Right cardiac atrium (tissue), 5 donors: ENCODE measurements around the gene EPS15. TPM values are rescaled to one million over a fixed set of nuclear protein-coding genes. Genes with fewer than 3 reads are reported as not detected.
A peak's percentile ranks its signal among the peaks of the same experiment; 100 is the strongest.
"Not testable (repeated sequence)": the region's sequence is repeated elsewhere in the genome, so short reads cannot be mapped to it uniquely, and the experiment has no call there.

Experiments used
- ATAC-seq, 2 donors: fragments of 200-7000 bp; cut with Tn5 transposase; one replicate each; pipeline versions ENCODE4 v1.8.0 to v1.9.1; 2020; ENCODE audit warnings: moderate library complexity in 2 of 2, mild to moderate bottlenecking in 1 of 2
- DNase-seq, 3 donors: peaks; one replicate each; pipeline ENCODE4 v3.0.0-alpha.2; 2020
- H3K27ac ChIP-seq: one replicate; pipeline ENCODE4 v1.5.1; 2013; ENCODE audit warnings: mild to moderate bottlenecking, low read length, control low read depth, moderate library complexity
- H3K27me3 ChIP-seq: one replicate; pipeline ENCODE4 v1.6.1; 2013; ENCODE audit not compliant: control insufficient read depth, insufficient read depth
- H3K4me1 ChIP-seq: one replicate; pipeline ENCODE4 v1.6.1; 2013; ENCODE audit warnings: low read length; ENCODE audit not compliant: control insufficient read depth, insufficient read depth
- H3K4me3 ChIP-seq: one replicate; pipeline ENCODE4 v1.5.1; 2013; ENCODE audit warnings: low read length, control low read depth
- H3K9me3 ChIP-seq: one replicate; pipeline ENCODE4 v1.6.1; 2013; ENCODE audit warnings: low read length; ENCODE audit not compliant: control insufficient read depth
- WGBS: extraction: QIAGEN DNeasy Blood & Tissue Kit; methylation state at CpG from one replicate; pipeline ENCODE4 v1.1.7; 2013; 5-methylcytosine and 5-hydroxymethylcytosine counted together
- intact Hi-C, 4 donors: fragments of 100-400 bp; cut with DNase I; formaldehyde crosslinking; loops; one replicate each; pipeline versions ENCODE4 v1.11.0 to v1.14.0; 2022 to 2023
- polyA plus RNA-seq: library from polyadenylated mRNA; stranded (reverse); fragments of 200-250 nt; gene quantifications from one replicate; pipeline ENCODE4 v1.2.3, GENCODE V29; 2013
- total RNA-seq, 4 donors: library from RNA; stranded (reverse); fragmentation: NEBNext Ultra II Directional; extraction: Animal tissue kit (Norgen Biotek cat#: 25700); gene quantifications; one replicate each; pipeline ENCODE4 v1.2.1, GENCODE V29; 2021
- donor health status: healthy with polysubstance abuse.
- donor health status: DM: no; HTN: yes; CAD: no.
- donor health status: DM: no; HTN: no; CAD: no.
- donor health status: DM: no; HTN: yes; CAD: no; lungs with severe emphysema.
- donor health status: DM: yes; HTN: yes; CAD: no.

The EPS15 gene
- total and polyA plus RNA-seq, 5 donors, result 26.0 to 87.5 (median 74.4) TPM

DNA sequence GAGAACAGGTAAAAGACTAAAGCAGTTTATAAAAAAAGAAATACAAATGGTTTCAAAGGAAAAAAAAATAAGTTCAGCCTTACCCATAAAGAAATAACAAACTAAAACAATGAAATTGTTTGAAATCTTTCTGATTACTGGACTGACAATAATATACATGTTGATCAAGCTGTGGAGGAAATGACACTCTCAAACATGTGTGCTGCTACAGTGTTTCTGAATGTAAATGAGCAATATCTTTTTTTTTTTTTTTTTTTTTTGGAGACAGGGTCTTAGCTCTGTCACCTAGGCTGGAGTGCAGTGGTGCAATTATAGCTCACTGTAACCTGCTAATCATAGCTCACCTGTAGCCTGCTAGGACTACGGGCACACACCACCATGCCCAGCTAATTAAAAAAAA, 6.5 kb downstream of the EPS15 start:
- H3K27me3 ChIP-seq, result no peaks in the 10 kb centered on the region
- no peak overlapping the region for H3K27ac ChIP-seq
- ATAC-seq (no peak), DNase-seq (no peak)
- intact Hi-C loops, result no loop called here
- H3K4me3 ChIP-seq, result no peak overlapping the region
- H3K4me1 ChIP-seq, result no peaks in the 10 kb centered on the region
- no peaks in the 10 kb centered on the region for H3K9me3 ChIP-seq
- 92% methylated on average over 1 of the region's 1 CpG for WGBS

DNA sequence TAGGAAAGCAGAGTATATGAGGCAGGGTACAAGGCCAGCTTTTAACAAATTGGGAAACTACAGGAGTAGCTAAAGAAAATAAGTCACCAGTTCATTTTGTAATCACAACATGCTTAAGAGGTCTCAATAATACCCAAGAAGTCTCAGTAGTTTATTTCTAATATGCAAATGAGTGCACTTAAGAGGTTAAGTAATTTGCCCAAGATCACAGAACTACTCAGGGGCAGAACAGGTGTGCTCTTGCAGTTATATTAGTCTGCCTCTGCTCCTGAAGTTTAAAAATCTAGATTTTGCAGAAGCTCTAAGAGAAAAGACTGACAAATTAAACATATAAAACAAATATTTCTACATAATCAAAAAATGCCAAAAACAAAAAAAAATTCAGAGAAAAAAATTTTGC, 6.9 kb downstream of the EPS15 start:
- no peak for DNase-seq
- H3K27me3 ChIP-seq, result no peaks in the 10 kb centered on the region
- intact Hi-C loops, result no loop called here
- H3K4me3 ChIP-seq, result no peak overlapping the region
- no peaks in the 10 kb centered on the region for H3K4me1 ChIP-seq
- H3K27ac ChIP-seq, result no peak overlapping the region
- no peak for ATAC-seq
- no peaks in the 10 kb centered on the region for H3K9me3 ChIP-seq

DNA sequence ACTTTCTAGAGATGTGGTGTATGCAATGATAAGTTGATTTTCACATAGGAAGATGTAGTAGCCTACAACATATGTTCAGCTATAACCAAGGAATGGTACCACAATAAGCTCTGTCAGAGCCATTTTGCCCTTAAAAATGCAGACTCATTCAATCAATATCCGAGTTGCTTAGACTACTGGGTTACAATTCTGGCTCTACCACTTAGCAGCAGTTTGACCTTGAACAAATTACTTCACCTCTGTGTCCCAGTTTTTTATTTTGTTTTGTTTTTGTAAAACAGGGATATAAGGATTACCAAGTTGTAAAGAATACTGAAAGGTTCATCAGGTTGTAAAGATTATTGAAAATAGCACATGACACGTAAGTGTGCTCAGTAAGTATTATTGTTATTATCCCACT, 9.3 kb downstream of the EPS15 start:
- peaks cover 2% of the 10 kb centered on the region for H3K4me1 ChIP-seq

DNA sequence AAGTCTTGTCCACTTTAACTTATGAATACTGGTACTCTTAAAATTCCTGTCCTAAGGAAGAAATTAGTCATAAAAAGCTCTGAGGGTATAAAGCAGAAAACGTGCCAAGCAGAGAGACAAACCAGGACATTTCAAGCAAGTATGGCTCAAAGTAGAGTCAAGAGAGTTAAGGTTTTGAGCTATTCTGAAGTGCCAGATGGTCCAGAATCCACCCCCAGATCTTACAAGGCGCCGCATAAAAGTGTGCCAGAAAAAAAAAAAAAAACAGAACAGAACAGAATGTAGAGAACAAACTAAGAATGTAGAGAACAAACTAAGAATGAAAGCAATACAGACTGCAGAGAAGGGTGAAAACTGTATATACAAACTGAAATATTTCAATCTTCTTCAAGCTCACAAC, 12.5 kb downstream of the EPS15 start:
- Histone ChIP-seq H3K27me3 (no peaks in the 10 kb centered on the region), H3K9me3 (no peaks in the 10 kb centered on the region), H3K4me3 (peak overlapping the region; percentile 15), H3K4me1 (peaks cover 2% of the 10 kb centered on the region), H3K27ac (no peak overlapping the region)
- 15% methylated on average over 3 of the region's 3 CpGs for WGBS
- peak in 1 of 3 donors; percentile 32 for DNase-seq
- ATAC-seq, result peak; percentile 83 to 89
- intact Hi-C loops, result no loop called here

More for the DNA sequence above, 9.3 kb downstream of the EPS15 start:
- intact Hi-C loops, result no loop called here
- 74% methylated on average over 2 of the region's 2 CpGs for WGBS
- Histone ChIP-seq H3K9me3 (no peaks in the 10 kb centered on the region), H3K27ac (no peak overlapping the region), H3K4me3 (no peak overlapping the region), H3K27me3 (no peaks in the 10 kb centered on the region)
- DNase-seq (no peak), ATAC-seq (no peak)

DNA sequence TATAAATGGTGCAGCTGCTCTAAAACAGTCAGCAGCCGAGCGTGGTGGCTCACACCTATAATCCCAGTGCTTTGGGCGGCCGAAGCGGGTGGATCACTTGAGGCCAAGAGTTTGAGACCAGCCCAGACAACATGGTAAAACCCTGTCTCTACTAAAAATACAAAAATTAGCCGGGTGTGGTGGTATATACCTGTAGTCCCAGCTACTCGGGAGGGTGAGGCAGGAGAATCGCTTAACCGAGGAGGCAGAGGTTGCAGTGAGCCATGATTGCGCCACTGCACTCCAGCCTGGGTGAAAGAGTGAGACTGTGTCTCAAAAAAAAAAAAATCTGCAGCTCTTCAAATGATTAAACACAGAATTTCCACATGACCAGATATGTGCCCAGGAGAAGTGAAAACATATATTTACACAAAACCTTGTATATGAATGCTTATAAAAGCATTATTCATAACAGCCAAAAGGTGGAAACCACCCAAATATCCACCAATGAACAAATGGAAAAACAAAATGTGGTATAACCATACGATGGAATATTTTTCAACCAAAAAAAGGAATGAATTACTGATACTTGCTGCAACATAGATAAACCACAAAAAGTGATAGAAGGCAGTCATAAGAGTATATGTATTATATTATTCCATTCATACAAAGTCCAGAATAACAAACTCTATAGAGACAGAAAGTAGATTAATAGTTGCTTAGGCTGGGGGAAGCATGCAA, 14.1 kb downstream of the EPS15 start:
- ATAC-seq, result no peak
- intact Hi-C loops, result no loop called here
- no peak overlapping the region for H3K27ac ChIP-seq
- H3K4me1 ChIP-seq, result peaks cover 2% of the 10 kb centered on the region
- H3K9me3 ChIP-seq, result no peaks in the 10 kb centered on the region
- WGBS, result 94% methylated on average over 11 of the region's 11 CpGs
- no peak overlapping the region for H3K4me3 ChIP-seq
- DNase-seq, result no peak
- no peaks in the 10 kb centered on the region for H3K27me3 ChIP-seq

DNA sequence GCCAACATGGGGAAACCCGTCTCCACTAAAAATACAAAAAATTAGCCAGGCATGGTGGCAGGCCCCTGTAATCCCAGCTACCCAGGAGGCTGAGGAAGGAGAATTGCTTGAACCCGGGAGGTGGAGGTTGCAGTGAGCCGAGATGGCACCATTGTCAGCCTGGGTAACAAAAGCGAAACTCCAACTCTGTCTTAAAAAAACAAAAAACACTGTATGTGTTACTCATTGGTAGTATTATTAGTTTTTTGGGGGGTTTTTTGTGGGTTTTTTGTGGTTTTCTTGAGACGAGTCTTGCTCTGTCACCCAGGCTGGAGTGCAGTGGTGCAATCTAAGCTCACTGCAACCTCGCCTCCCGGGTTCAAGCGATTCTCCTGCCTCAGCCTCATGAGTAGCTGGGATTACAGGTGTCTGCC, 17.8 kb downstream of the EPS15 start:
- H3K4me1 ChIP-seq, H3K9me3 ChIP-seq, intact Hi-C loops, H3K27me3 ChIP-seq, H3K4me3 ChIP-seq, H3K27ac ChIP-seq, DNase-seq, ATAC-seq: not testable (repeated sequence)
- WGBS, result 93% methylated on average over 8 of the region's 8 CpGs

DNA sequence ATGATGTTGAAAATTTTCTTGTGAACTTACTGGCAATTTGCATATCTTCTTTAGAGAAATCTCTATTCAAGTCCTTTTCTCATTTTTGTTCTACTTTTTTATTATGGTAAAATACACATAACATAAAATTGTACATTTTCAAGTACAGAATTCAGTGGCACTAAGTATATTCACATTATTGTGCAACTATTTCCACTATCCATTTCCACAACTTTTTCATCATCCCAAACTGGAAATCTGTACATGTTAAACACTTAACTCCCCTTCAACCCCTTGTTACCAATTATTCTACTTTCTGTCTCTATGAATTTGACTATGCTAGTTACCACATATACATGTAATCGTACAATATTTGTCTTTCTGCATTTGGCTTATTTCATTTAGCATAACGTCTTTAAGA, 19.4 kb downstream of the EPS15 start:
- Histone ChIP-seq H3K27me3 (no peaks in the 10 kb centered on the region), H3K9me3 (no peaks in the 10 kb centered on the region), H3K27ac (no peak overlapping the region), H3K4me3 (no peak overlapping the region), H3K4me1 (peaks cover under 1% of the 10 kb centered on the region)
- intact Hi-C loops, result no loop called here
- DNase-seq (no peak), ATAC-seq (no peak)
- WGBS, result 97% methylated on average over 2 of the region's 2 CpGs

DNA sequence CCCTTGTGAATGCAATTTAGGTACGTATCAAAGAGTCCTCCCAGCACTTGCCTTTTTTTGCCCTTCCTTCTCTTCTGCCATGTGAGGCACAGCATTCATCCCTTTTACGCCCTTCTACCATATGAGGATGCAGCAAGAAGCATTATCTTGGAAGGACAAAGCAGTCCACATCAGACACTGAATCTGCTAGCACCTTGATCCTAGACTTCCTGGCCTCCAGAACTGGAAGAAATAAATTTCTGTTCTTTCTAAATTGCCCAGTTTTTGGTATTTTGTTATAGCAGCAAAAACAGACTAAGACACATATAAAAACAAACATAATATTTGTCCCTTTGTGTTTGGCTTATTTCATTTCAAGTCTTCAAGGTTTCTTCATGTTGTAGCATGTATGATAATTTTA, 20.1 kb downstream of the EPS15 start:
- no peaks in the 10 kb centered on the region for H3K27me3 ChIP-seq
- no peaks in the 10 kb centered on the region for H3K9me3 ChIP-seq
- no peak overlapping the region for H3K27ac ChIP-seq
- ATAC-seq (no peak), DNase-seq (no peak)
- H3K4me3 ChIP-seq, result no peak overlapping the region
- intact Hi-C loops, result no loop called here
- 89% methylated on average over 2 of the region's 2 CpGs for WGBS
- peaks cover 3% of the 10 kb centered on the region for H3K4me1 ChIP-seq

DNA sequence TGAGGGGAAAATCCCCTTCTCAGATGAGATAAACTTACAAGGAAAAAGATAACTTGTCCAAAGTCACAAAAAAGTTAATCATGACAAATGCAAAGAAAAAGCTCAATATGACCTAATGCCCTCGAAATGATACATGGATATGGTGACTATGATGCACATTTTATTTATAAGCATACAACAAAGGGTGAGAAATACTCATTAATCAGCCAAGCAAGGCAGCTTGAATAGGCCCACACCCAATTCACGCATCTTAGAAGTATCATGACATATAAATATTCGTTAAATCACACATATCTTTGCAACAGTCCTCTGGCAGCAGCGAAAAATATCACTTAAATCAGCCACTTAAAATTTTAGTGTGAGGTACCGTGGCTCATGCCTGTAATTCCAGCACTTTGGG, 21.7 kb downstream of the EPS15 start:
- Histone ChIP-seq H3K9me3 (no peaks in the 10 kb centered on the region), H3K4me3 (no peak overlapping the region), H3K27me3 (no peaks in the 10 kb centered on the region), H3K27ac (no peak overlapping the region), H3K4me1 (peaks cover 3% of the 10 kb centered on the region)
- intact Hi-C loops, result no loop called here
- WGBS, result 87% methylated on average over 5 of the region's 5 CpGs
- ATAC-seq, result no peak
- DNase-seq, result no peak

DNA sequence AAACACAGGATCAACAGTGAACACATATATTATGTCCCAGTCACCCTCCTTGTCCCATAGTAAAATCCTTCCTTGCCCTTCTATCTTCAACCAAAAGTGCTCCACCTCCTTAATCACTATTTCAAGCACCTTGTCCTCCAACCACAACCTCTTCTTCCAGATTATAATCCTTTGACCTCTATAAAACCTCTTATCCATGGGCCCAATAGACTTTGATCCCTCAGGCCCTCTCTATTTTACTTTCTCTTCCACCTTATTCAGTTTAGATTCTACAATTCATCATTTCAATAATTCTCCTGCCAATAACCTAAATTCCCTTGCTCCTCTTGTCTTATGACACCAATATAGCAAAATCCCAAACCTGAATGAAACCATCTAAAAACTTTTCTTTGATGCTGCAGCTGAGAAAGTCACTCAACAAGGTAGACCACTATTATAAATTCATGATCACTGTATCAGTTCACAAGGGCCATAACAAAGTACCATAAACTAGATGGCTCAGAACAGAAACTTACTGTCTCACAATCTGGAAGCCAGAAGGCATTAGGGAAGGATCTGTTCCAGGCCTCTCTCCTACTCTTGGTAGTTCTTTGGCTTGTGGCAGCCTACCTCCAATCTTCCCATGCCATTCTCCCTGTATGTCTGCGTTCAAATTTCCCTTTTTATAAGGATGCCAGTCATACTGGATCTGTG, 24.8 kb downstream of the EPS15 start:
- 86% methylated on average over 1 of the region's 1 CpG for WGBS

DNA sequence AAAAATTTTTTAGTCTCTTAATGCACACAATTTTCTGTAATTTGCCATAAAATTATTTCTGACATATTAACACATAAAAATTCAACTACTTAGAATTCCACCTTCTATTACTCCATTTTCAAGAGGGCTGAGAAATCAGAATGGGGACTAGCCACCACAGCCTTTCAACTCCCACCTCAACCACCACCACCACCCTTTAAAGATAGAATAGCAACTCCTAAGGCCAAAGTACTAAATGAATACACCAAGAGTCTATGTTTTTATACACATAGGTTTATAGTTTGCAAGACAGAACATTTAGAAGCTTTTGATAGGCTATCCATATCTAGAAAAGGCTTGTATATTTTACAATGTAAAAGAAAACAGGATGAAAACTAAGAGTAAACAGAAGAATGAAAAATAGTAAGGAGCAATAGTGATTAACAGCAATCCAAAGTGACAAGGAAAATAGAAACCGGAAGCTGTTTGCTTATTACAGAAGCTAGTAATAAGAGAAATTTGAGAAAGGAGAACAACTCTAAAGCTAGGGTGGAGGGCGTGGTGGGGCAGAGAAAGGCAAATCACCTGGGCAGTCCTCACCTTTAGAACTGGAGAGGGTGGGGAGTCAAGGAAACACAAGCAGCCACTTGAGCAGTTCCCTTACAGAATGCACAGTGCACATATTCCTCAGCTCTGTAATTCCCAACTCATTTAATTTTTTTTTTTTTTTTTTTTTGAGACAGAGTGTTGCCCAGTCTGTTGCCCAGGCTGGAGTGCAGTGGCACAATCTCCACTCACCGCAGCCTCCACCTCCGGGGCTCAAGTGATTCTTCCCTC, 27.7 kb downstream of the EPS15 start:
- H3K27me3 ChIP-seq, result no peaks in the 10 kb centered on the region
- peaks cover 8% of the 10 kb centered on the region for H3K4me1 ChIP-seq
- no peak for ATAC-seq
- intact Hi-C loops, result no loop called here
- H3K9me3 ChIP-seq, result no peaks in the 10 kb centered on the region
- H3K27ac ChIP-seq, result no peak overlapping the region
- no peak overlapping the region for H3K4me3 ChIP-seq
- WGBS, result 76% methylated on average over 4 of the region's 4 CpGs
- DNase-seq, result no peak

More for the DNA sequence above, 24.8 kb downstream of the EPS15 start:
- Histone ChIP-seq H3K27ac (no peak overlapping the region), H3K9me3 (no peaks in the 10 kb centered on the region), H3K4me1 (peaks cover 8% of the 10 kb centered on the region), H3K4me3 (no peak overlapping the region), H3K27me3 (no peaks in the 10 kb centered on the region)
- DNase-seq (no peak), ATAC-seq (no peak)
- intact Hi-C loops, result no loop called here
